ENCODE measurements around the gene EML2.

Gene EML2

DNA sequence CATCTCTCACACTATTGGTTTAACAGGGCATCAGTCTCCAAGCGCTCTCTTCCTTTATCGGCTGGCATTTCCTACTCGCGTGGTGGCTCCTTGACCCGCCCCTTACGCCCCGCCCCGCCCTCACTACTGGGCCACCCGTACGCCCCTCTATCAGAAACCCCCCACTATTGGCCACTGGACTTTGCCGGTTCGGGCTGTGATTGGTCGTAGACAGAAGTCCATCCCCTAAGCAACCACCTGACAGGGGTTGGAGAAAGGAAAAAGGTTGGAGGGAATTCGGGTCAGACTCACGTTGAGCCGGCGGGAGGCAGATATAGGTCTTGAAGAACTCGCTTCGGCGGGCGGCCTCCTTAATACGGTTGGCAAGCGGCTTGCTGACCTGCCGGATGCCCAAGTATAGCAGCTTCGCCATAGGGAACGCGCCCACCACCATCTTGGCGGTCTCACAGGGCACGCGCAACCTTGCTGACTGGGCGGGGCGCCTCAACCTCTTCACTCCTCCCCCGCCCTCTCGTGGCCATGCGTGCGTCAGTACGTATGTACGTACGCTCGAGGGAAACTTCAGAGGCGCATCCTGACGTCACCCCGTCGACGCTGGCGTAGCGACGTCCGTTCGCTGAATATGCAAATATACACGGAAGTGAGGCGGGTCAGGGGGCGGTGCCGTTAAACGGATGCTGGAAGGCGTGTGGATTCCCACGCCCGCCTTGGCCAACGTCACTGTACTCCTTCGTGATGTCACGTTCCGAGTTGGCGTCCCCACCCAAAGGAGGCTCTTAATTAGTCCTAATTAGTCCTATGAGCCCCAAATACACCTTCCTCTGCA is 54.7 kb downstream of the EML2 start, which contains the start of gene OPA3 (continued):
- no peak for TF ChIP-seq ZNF670 (tag by site-specific recombination; IDR thresholded peaks at IDR 0.05; ENCODE audit: low read depth)
- no peak for TF ChIP-seq ZNF292 (tag by site-specific recombination; IDR thresholded peaks at IDR 0.05; ENCODE audit: borderline replicate concordance, low read depth)
- TF ChIP-seq PATZ1 (tag by site-specific recombination; IDR thresholded peaks at IDR 0.05): no peak
- no peak for TF ChIP-seq ZBTB1 (tag by site-specific recombination; IDR thresholded peaks at IDR 0.05)
- TF ChIP-seq, protein P1, sequence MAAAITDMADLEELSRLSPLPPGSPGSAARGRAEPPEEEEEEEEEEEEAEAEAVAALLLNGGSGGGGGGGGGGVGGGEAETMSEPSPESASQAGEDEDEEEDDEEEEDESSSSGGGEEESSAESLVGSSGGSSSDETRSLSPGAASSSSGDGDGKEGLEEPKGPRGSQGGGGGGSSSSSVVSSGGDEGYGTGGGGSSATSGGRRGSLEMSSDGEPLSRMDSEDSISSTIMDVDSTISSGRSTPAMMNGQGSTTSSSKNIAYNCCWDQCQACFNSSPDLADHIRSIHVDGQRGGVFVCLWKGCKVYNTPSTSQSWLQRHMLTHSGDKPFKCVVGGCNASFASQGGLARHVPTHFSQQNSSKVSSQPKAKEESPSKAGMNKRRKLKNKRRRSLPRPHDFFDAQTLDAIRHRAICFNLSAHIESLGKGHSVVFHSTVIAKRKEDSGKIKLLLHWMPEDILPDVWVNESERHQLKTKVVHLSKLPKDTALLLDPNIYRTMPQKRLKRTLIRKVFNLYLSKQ (tag by site-specific recombination; IDR thresholded peaks at IDR 0.05; ENCODE audit: borderline replicate concordance): no peak
- TF ChIP-seq, protein P2, sequence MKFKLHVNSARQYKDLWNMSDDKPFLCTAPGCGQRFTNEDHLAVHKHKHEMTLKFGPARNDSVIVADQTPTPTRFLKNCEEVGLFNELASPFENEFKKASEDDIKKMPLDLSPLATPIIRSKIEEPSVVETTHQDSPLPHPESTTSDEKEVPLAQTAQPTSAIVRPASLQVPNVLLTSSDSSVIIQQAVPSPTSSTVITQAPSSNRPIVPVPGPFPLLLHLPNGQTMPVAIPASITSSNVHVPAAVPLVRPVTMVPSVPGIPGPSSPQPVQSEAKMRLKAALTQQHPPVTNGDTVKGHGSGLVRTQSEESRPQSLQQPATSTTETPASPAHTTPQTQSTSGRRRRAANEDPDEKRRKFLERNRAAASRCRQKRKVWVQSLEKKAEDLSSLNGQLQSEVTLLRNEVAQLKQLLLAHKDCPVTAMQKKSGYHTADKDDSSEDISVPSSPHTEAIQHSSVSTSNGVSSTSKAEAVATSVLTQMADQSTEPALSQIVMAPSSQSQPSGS (tag by site-specific recombination; IDR thresholded peaks at IDR 0.05; ENCODE audit: low read depth): peak; percentile 99
- no peak; the same call in 1 of the 2 replicates for TF ChIP-seq ZNF501 (tag by site-specific recombination; IDR thresholded peaks at IDR 0.05)
- TF ChIP-seq, protein P3, sequence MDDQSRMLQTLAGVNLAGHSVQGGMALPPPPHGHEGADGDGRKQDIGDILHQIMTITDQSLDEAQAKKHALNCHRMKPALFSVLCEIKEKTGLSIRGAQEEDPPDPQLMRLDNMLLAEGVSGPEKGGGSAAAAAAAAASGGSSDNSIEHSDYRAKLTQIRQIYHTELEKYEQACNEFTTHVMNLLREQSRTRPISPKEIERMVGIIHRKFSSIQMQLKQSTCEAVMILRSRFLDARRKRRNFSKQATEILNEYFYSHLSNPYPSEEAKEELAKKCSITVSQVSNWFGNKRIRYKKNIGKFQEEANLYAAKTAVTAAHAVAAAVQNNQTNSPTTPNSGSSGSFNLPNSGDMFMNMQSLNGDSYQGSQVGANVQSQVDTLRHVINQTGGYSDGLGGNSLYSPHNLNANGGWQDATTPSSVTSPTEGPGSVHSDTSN (CRISPR knock-in tag; IDR thresholded peaks at IDR 0.05): peak; percentile 80; the same call in 1 of the 2 replicates
- no peak for TF ChIP-seq ZNF521 (tag by site-specific recombination; IDR thresholded peaks at IDR 0.05)
- peak; percentile 80 for TF ChIP-seq ZBTB8A (tag by site-specific recombination; IDR thresholded peaks at IDR 0.05)
- TF ChIP-seq ZNF561 (tag by site-specific recombination; IDR thresholded peaks at IDR 0.05; ENCODE audit: borderline replicate concordance): no peak; the same call in 1 of the 2 replicates
- TF ChIP-seq ZBTB44 (tag by site-specific recombination; IDR thresholded peaks at IDR 0.05): peak; percentile 21; the same call in 1 of the 2 replicates
- TF ChIP-seq ZNF707 (tag by site-specific recombination; IDR thresholded peaks at IDR 0.05): no peak
- TF ChIP-seq, protein P4, sequence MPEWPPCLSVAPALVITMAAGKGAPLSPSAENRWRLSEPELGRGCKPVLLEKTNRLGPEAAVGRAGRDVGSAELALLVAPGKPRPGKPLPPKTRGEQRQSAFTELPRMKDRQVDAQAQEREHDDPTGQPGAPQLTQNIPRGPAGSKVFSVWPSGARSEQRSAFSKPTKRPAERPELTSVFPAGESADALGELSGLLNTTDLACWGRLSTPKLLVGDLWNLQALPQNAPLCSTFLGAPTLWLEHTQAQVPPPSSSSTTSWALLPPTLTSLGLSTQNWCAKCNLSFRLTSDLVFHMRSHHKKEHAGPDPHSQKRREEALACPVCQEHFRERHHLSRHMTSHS (tag by site-specific recombination; IDR thresholded peaks at IDR 0.05): no peak
- no peak for TF ChIP-seq SALL2 (tag by site-specific recombination; IDR thresholded peaks at IDR 0.05; ENCODE audit: borderline replicate concordance)
- TF ChIP-seq SETDB1 (IDR thresholded peaks at IDR 0.05; ENCODE audit: insufficient read length, low read length): no peak
- no peak for TF ChIP-seq ZNF324 (tag by site-specific recombination; IDR thresholded peaks at IDR 0.05)
- TF ChIP-seq ZNF624 (tag by site-specific recombination; IDR thresholded peaks at IDR 0.05): no peak
- TF ChIP-seq, protein P5, sequence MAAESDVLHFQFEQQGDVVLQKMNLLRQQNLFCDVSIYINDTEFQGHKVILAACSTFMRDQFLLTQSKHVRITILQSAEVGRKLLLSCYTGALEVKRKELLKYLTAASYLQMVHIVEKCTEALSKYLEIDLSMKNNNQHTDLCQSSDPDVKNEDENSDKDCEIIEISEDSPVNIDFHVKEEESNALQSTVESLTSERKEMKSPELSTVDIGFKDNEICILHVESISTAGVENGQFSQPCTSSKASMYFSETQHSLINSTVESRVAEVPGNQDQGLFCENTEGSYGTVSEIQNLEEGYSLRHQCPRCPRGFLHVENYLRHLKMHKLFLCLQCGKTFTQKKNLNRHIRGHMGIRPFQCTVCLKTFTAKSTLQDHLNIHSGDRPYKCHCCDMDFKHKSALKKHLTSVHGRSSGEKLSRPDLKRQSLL (tag by site-specific recombination; IDR thresholded peaks at IDR 0.05): no peak
- no peak for TF ChIP-seq ZNF830 (tag by site-specific recombination; IDR thresholded peaks at IDR 0.05; ENCODE audit: low read depth)
- TF ChIP-seq GLI2 (tag by site-specific recombination; IDR thresholded peaks at IDR 0.05; ENCODE audit: borderline replicate concordance, low read depth): no peak
- peak; percentile 85 for TF ChIP-seq SP2 (tag by site-specific recombination; IDR thresholded peaks at IDR 0.05)
- no peak for TF ChIP-seq ZNF514 (tag by site-specific recombination; IDR thresholded peaks at IDR 0.05)
- peak; percentile 100 for TF ChIP-seq ZNF629 (tag by site-specific recombination; IDR thresholded peaks at IDR 0.05)
- no peak for TF ChIP-seq ZNF560 (tag by site-specific recombination; IDR thresholded peaks at IDR 0.05; ENCODE audit: borderline replicate concordance)
- no peak for TF ChIP-seq ZNF121 (tag by site-specific recombination; IDR thresholded peaks at IDR 0.05)
- no peak for TF ChIP-seq ZNF610 (tag by site-specific recombination; IDR thresholded peaks at IDR 0.05; ENCODE audit: borderline replicate concordance)
- no peak for TF ChIP-seq ZNF558 (tag by site-specific recombination; IDR thresholded peaks at IDR 0.05)
- no peak for TF ChIP-seq HOXA7 (CRISPR knock-in tag; IDR thresholded peaks at IDR 0.05; ENCODE audit: borderline replicate concordance)
- TF ChIP-seq ZNF394 (tag by site-specific recombination; IDR thresholded peaks at IDR 0.05; ENCODE audit: borderline replicate concordance): no peak
